Lower lobe of right lung (tissue), 2 donors: ENCODE measurements around the gene C14orf119. TPM values are rescaled to one million over a fixed set of nuclear protein-coding genes. Genes with fewer than 3 reads are reported as not detected.
A peak's percentile ranks its signal among the peaks of the same experiment; 100 is the strongest.

Experiments
- ATAC-seq, 2 donors: fragments of 200-7000 bp; cut with Tn5 transposase; one replicate each; pipeline ENCODE4 v1.9.1; 2020 to 2022; ENCODE audit warnings: mild to moderate bottlenecking in 2 of 2, moderate library complexity in 2 of 2
- DNase-seq: peaks from one replicate; pipeline ENCODE4 v3.0.0-alpha.2; 2020
- H3K27ac ChIP-seq: fragments of 200-600 bp; one replicate; pipeline ENCODE4 v1.8.0; 2022
- H3K27me3 ChIP-seq: fragments of 200-600 bp; one replicate; pipeline ENCODE4 v1.8.0; 2022; ENCODE audit warnings: low read depth
- H3K36me3 ChIP-seq: fragments of 200-600 bp; one replicate; pipeline ENCODE4 v1.8.0; 2022; ENCODE audit warnings: mild to moderate bottlenecking
- H3K4me1 ChIP-seq: fragments of 200-600 bp; one replicate; pipeline ENCODE4 v1.8.0; 2022
- H3K4me3 ChIP-seq: fragments of 200-600 bp; one replicate; pipeline ENCODE4 v1.8.0; 2022; ENCODE audit warnings: mild to moderate bottlenecking
- H3K9me3 ChIP-seq: fragments of 200-600 bp; one replicate; pipeline ENCODE4 v1.8.0; 2022
- CTCF ChIP-seq: fragments of 200-600 bp; IDR thresholded peaks from one replicate; pipeline ENCODE4 v1.8.0; 2022; ENCODE audit warnings: antibody characterized with exemption, mild to moderate bottlenecking
- intact Hi-C: fragments of 100-400 bp; cut with DNase I; formaldehyde crosslinking; loops from one replicate; pipeline ENCODE4 v1.11.0; 2022
- total RNA-seq: library from RNA; stranded (reverse); fragmentation: NEBNext Ultra II Directional; extraction: Animal tissue kit (Norgen Biotek cat#: 25700); gene quantifications from one replicate; pipeline ENCODE4 v1.2.1, GENCODE V29; 2021
- donor health status: DM: no; HTN: yes; CAD: no; lungs with severe emphysema.

Gene C14orf119
- total RNA-seq, 1 donor from 2014 or later, result 53.3 TPM

- no peak for ATAC-seq
- DNase-seq, result no peak
- intact Hi-C loops, result no loop called here
These were observed 43.9 kb upstream of the C14orf119 start for GRCh38 chr14:23051141-23052057.

GRCh38 chr14:23052182-23052623, 43.1 kb upstream of the C14orf119 start:
- intact Hi-C loops, result no loop called here
- H3K27me3 ChIP-seq, result no peaks in the 10 kb centered on the region
- H3K4me1 ChIP-seq, result peaks cover 15% of the 10 kb centered on the region
- DNase-seq, result no peak
- H3K4me3 ChIP-seq, result no peak overlapping the region
- no peaks in the 10 kb centered on the region for H3K36me3 ChIP-seq
- no peak overlapping the region for H3K27ac ChIP-seq
- no peak for ATAC-seq
- TF ChIP-seq CTCF, result no peak
- no peaks in the 10 kb centered on the region for H3K9me3 ChIP-seq

More at GRCh38 chr14:23051141-23052057, 43.9 kb upstream of the C14orf119 start:
- no peaks in the 10 kb centered on the region for H3K27me3 ChIP-seq
- H3K36me3 ChIP-seq, result no peaks in the 10 kb centered on the region
- no peaks in the 10 kb centered on the region for H3K9me3 ChIP-seq
- no peak for TF ChIP-seq CTCF
- no peak overlapping the region for H3K27ac ChIP-seq
- peaks cover 7% of the 10 kb centered on the region for H3K4me1 ChIP-seq
- H3K4me3 ChIP-seq, result no peak overlapping the region

DNA sequence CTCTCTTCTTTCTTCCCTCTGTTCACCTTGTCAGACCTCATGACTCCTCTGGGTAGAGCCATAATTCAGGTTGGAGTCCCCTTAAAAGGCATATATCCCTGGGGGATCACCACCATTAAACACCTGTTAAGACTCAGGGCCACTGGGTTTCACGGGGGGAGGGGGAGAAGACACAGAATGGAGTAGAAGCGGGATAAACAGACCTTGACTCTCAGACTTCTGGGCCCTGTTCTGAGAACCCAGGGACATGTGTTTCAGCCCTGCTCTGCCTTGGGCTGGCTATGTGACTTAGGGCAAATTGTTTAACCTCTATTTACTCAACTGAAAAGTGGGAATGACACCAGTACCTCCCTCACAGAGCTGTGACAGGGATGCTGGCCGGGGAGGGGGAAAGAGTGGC, 42.6 kb upstream of the C14orf119 start:
- TF ChIP-seq CTCF, result no peak
- peaks cover 15% of the 10 kb centered on the region for H3K4me1 ChIP-seq
- intact Hi-C loops, result no loop called here
- no peaks in the 10 kb centered on the region for H3K27me3 ChIP-seq
- H3K4me3 ChIP-seq, result no peak overlapping the region
- no peak overlapping the region for H3K27ac ChIP-seq
- no peak for ATAC-seq
- no peak for DNase-seq
- H3K36me3 ChIP-seq, result no peaks in the 10 kb centered on the region
- no peaks in the 10 kb centered on the region for H3K9me3 ChIP-seq

- ATAC-seq, result no peak
- H3K36me3 ChIP-seq, result no peaks in the 10 kb centered on the region
- H3K4me1 ChIP-seq, result peaks cover 15% of the 10 kb centered on the region
- DNase-seq, result no peak
- TF ChIP-seq CTCF, result no peak
- no peak overlapping the region for H3K27ac ChIP-seq
- intact Hi-C loops, result no loop called here
- H3K4me3 ChIP-seq, result no peak overlapping the region
- no peaks in the 10 kb centered on the region for H3K27me3 ChIP-seq
- no peaks in the 10 kb centered on the region for H3K9me3 ChIP-seq
These were observed 41.9 kb upstream of the C14orf119 start for GRCh38 chr14:23053426-23053825.

- Histone ChIP-seq H3K4me1 (peaks cover 15% of the 10 kb centered on the region), H3K9me3 (no peaks in the 10 kb centered on the region), H3K4me3 (no peak overlapping the region), H3K27me3 (no peaks in the 10 kb centered on the region), H3K27ac (no peak overlapping the region), H3K36me3 (peaks cover 7% of the 10 kb centered on the region)
- DNase-seq, result no peak
- no peak for ATAC-seq
- intact Hi-C loops, result no loop called here
- TF ChIP-seq CTCF, result peak; percentile 25
These were observed 41.1 kb upstream of the C14orf119 start for GRCh38 chr14:23054000-23054811.
